BE2C (cell line): ENCODE data around the gene RAI1.

Source experiments
- DNase-seq: peaks from one replicate; pipeline ENCODE4 v3.0.0-alpha.2; 2020
- H3K27me3 ChIP-seq: fragments of 250-450 bp; sonication (Bioruptor Pico); 2 replicates; pipeline ENCODE4 v1.5.1; 2020; ENCODE audit warnings: mild to moderate bottlenecking
- H3K36me3 ChIP-seq: fragments of 250-450 bp; sonication (Bioruptor Pico); 2 replicates; pipeline ENCODE4 v1.5.1; 2020; ENCODE audit warnings: mild to moderate bottlenecking
- H3K4me1 ChIP-seq: fragments of 250-450 bp; sonication (Bioruptor Pico); 2 replicates; pipeline ENCODE4 v1.5.1; 2020
- H3K4me3 ChIP-seq: 2 replicates; pipeline ENCODE4 v1.5.1; 2011; ENCODE audit warnings: low read depth, low read length
- H3K9me3 ChIP-seq: fragments of 250-450 bp; sonication (Bioruptor Pico); 2 replicates; pipeline ENCODE4 v1.5.1; 2020
- TF ChIP-seq, protein P1 (sequence below): IDR thresholded peaks from 2 replicates; pipeline ENCODE4 v1.5.1; 2012; ENCODE audit warnings: mild to moderate bottlenecking, low read depth, low read length

Gene RAI1

DNA sequence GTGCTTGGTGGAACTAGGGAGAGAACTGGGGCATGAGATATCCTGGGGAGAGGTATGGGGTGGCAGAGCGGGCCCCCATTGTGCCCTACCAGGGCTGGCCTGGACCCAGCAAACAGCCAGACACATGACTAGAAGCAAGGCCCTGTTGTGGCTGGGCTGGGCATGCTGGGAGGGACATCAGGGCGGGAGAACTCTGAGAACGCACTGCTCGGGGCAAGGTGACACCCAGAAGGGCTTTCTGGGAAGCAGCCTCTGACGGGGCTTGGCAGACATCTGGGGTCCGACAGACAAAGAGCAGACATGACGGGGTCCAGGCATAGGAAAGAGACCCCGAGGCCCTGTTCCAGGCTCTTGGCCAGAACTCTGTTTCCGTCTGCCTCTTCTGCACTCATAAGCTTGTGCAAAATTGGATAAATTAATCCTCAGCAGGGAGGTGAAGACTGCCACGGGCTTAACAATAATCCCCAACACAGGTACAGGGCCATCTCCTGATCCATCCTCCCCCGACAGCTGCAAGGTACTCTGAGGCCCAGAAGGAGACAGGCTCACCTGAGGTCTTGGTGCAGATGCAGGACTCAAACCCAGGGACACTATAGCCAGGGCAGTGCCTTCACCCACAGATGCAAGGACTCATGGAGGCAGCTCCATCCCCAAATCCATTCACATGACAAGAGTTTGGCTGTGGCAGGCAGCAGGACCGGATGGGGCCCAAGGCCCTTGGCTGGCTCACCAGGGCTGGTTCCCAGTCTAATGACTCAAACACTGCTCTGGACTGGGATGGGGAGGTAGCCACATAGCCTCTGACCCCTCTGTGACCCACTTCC lies 150.2 kb downstream of the RAI1 start:
- peak; percentile 73 for DNase-seq
- no peaks in the 10 kb centered on the region for H3K27me3 ChIP-seq
- peaks cover 13% of the 10 kb centered on the region for H3K4me1 ChIP-seq
- no peaks in the 10 kb centered on the region for H3K9me3 ChIP-seq
- TF ChIP-seq, protein P1, sequence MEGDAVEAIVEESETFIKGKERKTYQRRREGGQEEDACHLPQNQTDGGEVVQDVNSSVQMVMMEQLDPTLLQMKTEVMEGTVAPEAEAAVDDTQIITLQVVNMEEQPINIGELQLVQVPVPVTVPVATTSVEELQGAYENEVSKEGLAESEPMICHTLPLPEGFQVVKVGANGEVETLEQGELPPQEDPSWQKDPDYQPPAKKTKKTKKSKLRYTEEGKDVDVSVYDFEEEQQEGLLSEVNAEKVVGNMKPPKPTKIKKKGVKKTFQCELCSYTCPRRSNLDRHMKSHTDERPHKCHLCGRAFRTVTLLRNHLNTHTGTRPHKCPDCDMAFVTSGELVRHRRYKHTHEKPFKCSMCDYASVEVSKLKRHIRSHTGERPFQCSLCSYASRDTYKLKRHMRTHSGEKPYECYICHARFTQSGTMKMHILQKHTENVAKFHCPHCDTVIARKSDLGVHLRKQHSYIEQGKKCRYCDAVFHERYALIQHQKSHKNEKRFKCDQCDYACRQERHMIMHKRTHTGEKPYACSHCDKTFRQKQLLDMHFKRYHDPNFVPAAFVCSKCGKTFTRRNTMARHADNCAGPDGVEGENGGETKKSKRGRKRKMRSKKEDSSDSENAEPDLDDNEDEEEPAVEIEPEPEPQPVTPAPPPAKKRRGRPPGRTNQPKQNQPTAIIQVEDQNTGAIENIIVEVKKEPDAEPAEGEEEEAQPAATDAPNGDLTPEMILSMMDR, result no peak
- H3K36me3 ChIP-seq, result peaks cover 13% of the 10 kb centered on the region
- H3K4me3 ChIP-seq, result no peak overlapping the region

DNA sequence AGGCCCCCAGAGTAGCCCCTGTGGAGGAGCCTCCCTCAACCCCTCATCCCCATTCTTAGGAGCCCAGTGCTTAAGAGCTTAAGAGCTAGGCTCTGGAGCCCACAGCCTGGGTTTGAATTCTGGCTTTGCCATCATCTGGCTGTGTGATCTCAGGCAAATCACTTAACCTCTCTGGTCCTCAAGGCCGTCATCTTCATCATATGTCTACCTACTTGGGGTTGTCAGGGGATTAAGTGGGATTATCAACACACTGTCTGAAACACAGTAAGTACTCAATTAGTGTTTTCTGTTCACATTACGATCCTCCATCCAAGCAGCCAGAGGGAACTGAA lies 150.7 kb downstream of the RAI1 start:
- Histone ChIP-seq H3K36me3 (peaks cover 16% of the 10 kb centered on the region), H3K4me3 (no peak overlapping the region), H3K4me1 (peaks cover 13% of the 10 kb centered on the region), H3K27me3 (no peaks in the 10 kb centered on the region), H3K9me3 (no peaks in the 10 kb centered on the region)
- no peak for DNase-seq
- TF ChIP-seq, protein P1, result no peak

DNA sequence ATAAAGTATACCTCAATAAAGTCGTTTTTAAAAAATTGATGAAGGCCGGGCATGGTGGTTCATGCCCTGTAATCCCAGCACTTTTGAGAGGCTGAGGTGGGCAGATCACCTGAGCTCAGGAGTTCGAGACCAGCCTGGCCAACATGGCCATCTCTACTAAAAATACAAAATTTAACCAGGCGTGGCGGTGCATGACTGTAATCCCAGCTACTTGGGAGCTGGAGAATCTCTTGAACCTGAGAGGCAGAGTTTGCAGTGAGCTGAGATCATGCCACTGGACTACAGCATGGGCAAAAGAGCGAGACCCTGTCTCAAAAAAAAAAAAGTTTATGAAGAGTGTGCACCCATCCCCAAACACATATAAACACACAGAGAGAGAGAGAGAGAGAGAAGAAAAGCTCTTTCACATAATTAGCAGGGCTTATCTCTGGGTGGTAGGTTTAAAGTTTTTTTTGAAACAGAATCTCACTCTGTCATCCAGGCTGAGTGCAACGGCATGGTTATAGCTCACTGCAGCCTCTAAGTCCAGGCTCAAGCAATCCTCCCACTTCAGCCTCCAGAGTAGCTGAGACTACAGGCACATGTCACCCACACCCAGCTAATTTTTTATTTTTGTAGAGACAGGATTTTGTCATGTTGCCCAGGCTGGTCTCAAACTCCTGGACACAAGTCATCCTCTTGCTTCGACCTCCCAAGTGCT lies 152.6 kb downstream of the RAI1 start:
- Histone ChIP-seq H3K9me3 (no peaks in the 10 kb centered on the region), H3K4me1 (peaks cover 24% of the 10 kb centered on the region), H3K4me3 (no peak overlapping the region), H3K36me3 (peaks cover 16% of the 10 kb centered on the region), H3K27me3 (no peaks in the 10 kb centered on the region)
- TF ChIP-seq, protein P1, result no peak
- DNase-seq, result no peak

GRCh38 chr17:17834974-17835373 lies 153.7 kb downstream of the RAI1 start:
- TF ChIP-seq, protein P1, result no peak
- H3K27me3 ChIP-seq, result no peaks in the 10 kb centered on the region
- H3K4me1 ChIP-seq, result peaks cover 28% of the 10 kb centered on the region
- peak overlapping the region; percentile 76 for H3K4me3 ChIP-seq
- no peak for DNase-seq
- H3K36me3 ChIP-seq, result peaks cover 16% of the 10 kb centered on the region
- H3K9me3 ChIP-seq, result no peaks in the 10 kb centered on the region

GRCh38 chr17:17835415-17836249 lies 154.4 kb downstream of the RAI1 start:
- H3K4me1 ChIP-seq, result peaks cover 28% of the 10 kb centered on the region
- no peak for DNase-seq
- TF ChIP-seq, protein P1, result no peak
- peak overlapping the region; percentile 76 for H3K4me3 ChIP-seq
- no peaks in the 10 kb centered on the region for H3K27me3 ChIP-seq
- peaks cover 16% of the 10 kb centered on the region for H3K36me3 ChIP-seq
- H3K9me3 ChIP-seq, result no peaks in the 10 kb centered on the region
